Mesothelial cell of epicardium (in vitro differentiated cells): ENCODE data around the gene ABHD3. TPM values are rescaled to one million over a fixed set of nuclear protein-coding genes. Genes with fewer than 3 reads are reported as not detected.
"Not testable (repeated sequence)": the region's sequence is repeated elsewhere in the genome, so short reads cannot be mapped to it uniquely, and the experiment has no call there.

Experiments used
- DNase-seq, 2 experiments: peaks; one replicate each; pipeline ENCODE4 v3.0.0; 2021; ENCODE audit warnings: low spot score in 2 of 2; ENCODE audit not compliant: unreplicated experiment in 2 of 2
- H3K27ac Mint-ChIP-seq: 2 replicates; pipeline ENCODE4 v1.8.0; 2021; ENCODE audit warnings: mixed read lengths
- H3K27me3 Mint-ChIP-seq: 2 replicates; pipeline ENCODE4 v1.8.0; 2021; ENCODE audit warnings: low read depth, mixed read lengths
- H3K36me3 Mint-ChIP-seq: 2 replicates; pipeline ENCODE4 v1.8.0; 2021; ENCODE audit warnings: mixed read lengths
- H3K4me1 Mint-ChIP-seq: 2 replicates; pipeline ENCODE4 v1.8.0; 2021; ENCODE audit warnings: mixed read lengths
- H3K4me3 Mint-ChIP-seq: 2 replicates; pipeline ENCODE4 v1.8.0; 2021; ENCODE audit warnings: mild to moderate bottlenecking, moderate library complexity, mixed read lengths
- H3K9me3 Mint-ChIP-seq: 2 replicates; pipeline ENCODE4 v1.8.0; 2021; ENCODE audit warnings: mixed read lengths
- total RNA-seq: library from RNA; stranded (reverse); gene quantifications from 3 replicates; pipeline ENCODE4 v1.2.1, GENCODE V29; 2021
- TF ChIP-seq, protein P1 (sequence below): fragments of 200-600 bp; sonication (generic); IDR thresholded peaks from one replicate; pipeline ENCODE4 v1.5.0; 2021; ENCODE audit warnings: antibody characterized with exemption; ENCODE audit not compliant: unreplicated experiment

The ABHD3 gene
- total RNA-seq, 1 donor from 2014 or later: 6.0 TPM

DNA sequence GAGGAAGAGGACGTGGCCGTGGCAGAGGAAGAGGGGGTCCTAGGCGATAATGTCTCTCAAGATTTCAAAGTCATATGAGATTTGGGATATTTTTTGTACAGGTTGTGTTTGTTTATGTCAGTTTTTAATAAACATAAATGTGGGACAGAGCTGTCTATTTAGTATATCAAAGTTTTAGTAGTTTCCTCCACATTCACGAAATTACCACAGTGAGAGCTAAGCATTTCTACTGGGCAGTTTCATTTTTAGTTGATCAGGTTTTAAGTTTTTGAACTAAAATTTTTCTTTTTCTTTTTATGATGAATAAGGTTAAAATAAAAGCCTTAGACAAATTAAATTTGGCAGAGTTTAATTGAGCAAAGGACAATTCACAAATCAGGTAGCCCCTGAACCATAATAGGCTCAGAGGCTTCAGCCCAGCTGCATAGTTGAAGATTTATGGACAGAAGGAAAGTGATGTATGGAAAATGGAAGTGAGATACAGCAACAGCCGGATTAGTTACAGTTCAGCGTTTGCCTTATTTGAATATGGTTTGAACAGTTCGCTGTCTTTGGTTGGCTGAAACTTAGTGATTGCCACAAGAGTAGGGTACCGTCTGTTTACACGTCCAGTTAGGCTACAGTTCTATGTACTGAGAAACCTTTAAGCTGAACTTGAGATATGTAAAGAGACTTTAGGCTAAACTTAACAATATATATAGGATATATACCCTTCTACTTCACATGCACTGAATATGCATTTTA lies 75.3 kb downstream of the ABHD3 start:
- Mint-ChIP-seq H3K36me3 (peaks cover 37% of the 10 kb centered on the region), H3K4me1 (no peaks in the 10 kb centered on the region), H3K27ac (no peak overlapping the region), H3K4me3 (no peak overlapping the region), H3K27me3 (no peaks in the 10 kb centered on the region), H3K9me3 (no peaks in the 10 kb centered on the region)
- DNase-seq: no peak
- TF ChIP-seq, protein P1, sequence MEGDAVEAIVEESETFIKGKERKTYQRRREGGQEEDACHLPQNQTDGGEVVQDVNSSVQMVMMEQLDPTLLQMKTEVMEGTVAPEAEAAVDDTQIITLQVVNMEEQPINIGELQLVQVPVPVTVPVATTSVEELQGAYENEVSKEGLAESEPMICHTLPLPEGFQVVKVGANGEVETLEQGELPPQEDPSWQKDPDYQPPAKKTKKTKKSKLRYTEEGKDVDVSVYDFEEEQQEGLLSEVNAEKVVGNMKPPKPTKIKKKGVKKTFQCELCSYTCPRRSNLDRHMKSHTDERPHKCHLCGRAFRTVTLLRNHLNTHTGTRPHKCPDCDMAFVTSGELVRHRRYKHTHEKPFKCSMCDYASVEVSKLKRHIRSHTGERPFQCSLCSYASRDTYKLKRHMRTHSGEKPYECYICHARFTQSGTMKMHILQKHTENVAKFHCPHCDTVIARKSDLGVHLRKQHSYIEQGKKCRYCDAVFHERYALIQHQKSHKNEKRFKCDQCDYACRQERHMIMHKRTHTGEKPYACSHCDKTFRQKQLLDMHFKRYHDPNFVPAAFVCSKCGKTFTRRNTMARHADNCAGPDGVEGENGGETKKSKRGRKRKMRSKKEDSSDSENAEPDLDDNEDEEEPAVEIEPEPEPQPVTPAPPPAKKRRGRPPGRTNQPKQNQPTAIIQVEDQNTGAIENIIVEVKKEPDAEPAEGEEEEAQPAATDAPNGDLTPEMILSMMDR: no peak

DNA sequence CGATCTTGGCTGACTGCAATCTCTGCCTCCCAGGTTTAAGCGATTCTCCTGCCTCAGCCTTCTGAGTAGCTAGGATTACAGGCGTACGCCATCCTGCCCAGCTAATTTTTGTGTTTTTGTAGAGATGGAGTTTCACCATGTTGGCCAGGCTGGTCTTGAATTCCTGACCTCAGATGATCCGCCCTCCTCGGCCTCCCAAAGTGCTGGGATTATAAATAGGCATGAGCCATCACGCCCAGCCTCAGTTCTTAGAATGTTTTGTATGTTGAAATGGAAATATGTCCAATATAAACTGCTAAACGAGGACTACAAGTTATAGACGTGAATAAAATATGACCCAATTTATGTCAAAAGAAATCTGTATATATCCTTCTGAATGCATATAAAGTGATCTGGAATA lies 82.9 kb downstream of the ABHD3 start:
- H3K4me1 Mint-ChIP-seq, H3K27ac Mint-ChIP-seq, H3K4me3 Mint-ChIP-seq, H3K27me3 Mint-ChIP-seq, DNase-seq, H3K9me3 Mint-ChIP-seq: not testable (repeated sequence)
- peaks cover 33% of the 10 kb centered on the region for H3K36me3 Mint-ChIP-seq

DNA sequence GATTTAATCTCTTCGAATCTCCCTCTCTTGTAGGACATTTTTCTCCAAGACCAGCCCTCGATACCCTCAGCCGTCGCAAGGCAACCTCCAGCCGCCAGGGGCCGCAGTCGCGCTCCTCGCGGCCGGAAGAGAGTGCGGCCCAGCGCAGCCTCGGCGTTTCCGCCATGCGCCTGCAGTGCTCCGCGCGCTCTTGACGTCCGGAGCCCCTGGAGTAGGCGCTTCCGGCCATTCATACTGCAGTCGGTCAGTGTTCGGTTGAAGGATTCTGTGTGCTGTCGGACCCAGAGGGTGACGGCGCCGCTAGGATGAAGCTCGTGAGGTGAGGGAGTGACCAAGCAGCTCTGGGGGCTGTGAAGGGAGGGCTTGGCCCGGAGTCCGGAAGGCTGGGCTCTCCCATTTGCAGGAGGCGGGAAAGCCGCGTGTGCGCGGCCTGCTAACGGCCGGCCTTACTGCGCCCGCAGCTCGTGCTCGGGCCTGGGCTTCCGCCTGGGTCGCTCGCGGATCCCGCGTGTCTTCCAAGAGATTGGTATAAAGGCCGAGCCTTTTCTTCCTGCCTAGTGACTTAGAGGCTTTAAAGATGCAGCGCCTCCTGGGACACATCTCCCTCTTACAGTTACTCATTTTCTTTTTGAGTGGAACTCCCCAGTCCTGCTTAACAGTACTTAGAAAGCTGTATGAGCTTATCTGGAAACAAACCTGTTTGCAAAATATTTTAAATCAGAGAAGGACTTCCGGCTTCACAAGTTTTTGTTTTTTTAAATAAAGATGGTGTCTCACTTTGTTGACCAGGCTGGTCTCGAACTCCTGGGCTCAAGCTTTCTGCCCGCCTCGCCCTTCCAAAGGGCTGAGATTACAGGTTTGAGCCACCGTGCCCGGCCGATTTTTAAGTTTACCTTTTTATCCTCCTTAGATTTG lies 92.2 kb downstream of the ABHD3 start, which contains the start of gene SNRPD1:
SNRPD1 (plus strand) TSS at position 190 of the 915 bp plus-strand sequence; CDS start at position 306, 116 bp downstream.
- peak within 1 kb of the TSS; percentile 98 for H3K27ac Mint-ChIP-seq
- TF ChIP-seq, protein P1: peak; percentile 85
- H3K9me3 Mint-ChIP-seq: peaks cover 7% of the 10 kb centered on the region
- H3K4me3 Mint-ChIP-seq: peak within 1 kb of the TSS; percentile 95
- H3K4me1 Mint-ChIP-seq: peaks cover 22% of the 10 kb centered on the region
- no peaks in the 10 kb centered on the region for H3K27me3 Mint-ChIP-seq
- DNase-seq: peak; percentile 78 to 94
- H3K36me3 Mint-ChIP-seq: peaks cover 19% of the 10 kb centered on the region

DNA sequence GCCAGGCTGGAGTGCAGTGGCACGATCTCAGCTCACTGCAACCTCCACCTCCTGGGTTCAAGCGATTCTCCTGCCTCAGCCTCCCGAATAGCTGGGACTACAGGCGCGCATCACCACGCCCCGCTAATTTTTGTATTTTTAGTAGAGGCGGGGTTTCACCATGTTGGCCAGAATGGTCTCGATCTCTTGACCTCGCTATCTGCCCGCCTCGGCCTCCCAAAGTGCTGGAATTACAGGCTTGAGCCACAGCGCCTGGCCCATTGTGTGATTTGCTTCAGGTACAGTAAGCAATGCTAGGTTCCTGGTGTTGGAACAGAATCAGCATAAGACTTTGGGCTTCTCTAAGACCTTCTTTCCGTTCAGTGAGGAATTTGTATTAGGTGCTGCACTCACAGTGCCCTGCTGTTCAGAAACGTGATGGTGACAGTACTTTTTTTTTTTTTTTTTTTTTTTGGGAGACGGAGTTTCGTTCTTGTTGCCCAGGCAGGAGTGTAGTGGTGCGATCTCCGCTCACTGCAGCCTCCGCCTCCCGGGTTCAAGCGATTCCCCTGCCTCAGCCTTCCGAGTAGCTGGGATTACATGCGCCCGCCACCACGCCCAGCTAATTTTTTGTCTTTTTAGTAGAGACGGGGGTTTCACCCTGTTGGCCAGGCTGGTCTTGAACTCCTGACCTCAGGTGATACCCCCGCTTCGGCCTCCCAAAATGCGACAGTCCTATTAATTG lies 93.0 kb downstream of the ABHD3 start:
- peak overlapping the region; percentile 95 for H3K4me3 Mint-ChIP-seq
- H3K4me1 Mint-ChIP-seq: peaks cover 22% of the 10 kb centered on the region
- H3K36me3 Mint-ChIP-seq: peaks cover 16% of the 10 kb centered on the region
- DNase-seq, H3K9me3 Mint-ChIP-seq, H3K27me3 Mint-ChIP-seq: not testable (repeated sequence)
- H3K27ac Mint-ChIP-seq: peak overlapping the region; percentile 98

DNA sequence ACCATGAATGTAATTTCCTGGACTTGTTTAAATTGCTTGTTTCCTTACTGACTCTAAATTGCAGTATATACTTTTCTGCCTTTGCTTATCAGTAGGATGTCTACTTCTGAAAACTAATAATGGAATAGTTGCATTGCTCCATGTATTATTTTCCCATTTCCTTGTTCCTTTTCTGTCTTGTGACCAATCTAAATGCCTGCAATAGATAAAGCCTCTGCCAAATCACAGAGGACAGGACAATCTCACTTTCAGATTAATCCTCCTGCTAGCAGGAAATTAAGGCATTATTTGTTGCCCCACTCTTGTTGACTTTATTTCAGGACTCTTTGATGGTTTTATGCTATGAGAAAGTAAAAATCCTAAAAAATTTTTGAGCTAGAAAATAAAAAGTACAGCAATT lies 99.4 kb downstream of the ABHD3 start:
- no peak overlapping the region for H3K4me3 Mint-ChIP-seq
- TF ChIP-seq, protein P1: no peak
- H3K27ac Mint-ChIP-seq: no peak overlapping the region
- no peaks in the 10 kb centered on the region for H3K27me3 Mint-ChIP-seq
- H3K36me3 Mint-ChIP-seq: no peaks in the 10 kb centered on the region
- no peak for DNase-seq
- H3K4me1 Mint-ChIP-seq: no peaks in the 10 kb centered on the region
- no peaks in the 10 kb centered on the region for H3K9me3 Mint-ChIP-seq

DNA sequence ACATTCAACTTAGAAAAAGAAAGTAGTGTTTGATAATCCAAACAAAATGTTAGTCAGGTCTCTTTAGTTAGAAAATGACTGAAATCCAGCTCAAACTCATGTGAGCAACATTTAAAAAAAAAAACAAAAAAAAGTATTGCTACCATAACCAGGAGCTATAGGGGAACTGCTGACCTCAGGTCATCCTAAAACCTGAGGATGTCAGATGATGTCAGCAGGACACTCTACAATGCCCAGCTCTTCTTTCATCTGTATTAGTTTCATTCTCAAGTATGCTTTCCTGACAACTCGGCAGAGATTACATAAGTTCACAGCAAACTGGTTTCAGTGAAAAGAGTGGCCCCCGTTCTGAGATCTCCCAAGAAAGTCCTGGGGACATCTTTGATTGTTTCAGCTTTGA lies 99.9 kb downstream of the ABHD3 start:
- Mint-ChIP-seq H3K27me3 (no peaks in the 10 kb centered on the region), H3K36me3 (no peaks in the 10 kb centered on the region), H3K9me3 (no peaks in the 10 kb centered on the region), H3K27ac (no peak overlapping the region), H3K4me1 (no peaks in the 10 kb centered on the region), H3K4me3 (no peak overlapping the region)
- TF ChIP-seq, protein P1: no peak
- no peak for DNase-seq
